ENCODE results near the gene ELL2. TPM values are rescaled to one million over a fixed set of nuclear protein-coding genes. Genes with fewer than 3 reads are reported as not detected.

Gene ELL2
- total RNA-seq, 2 donors from 2014 or later: 39.1 to 77.7 TPM

GRCh38 chr5:95959888-95960666 is 1.6 kb downstream of the ELL2 start:
- ATAC-seq: peak in 1 of 2 donors; percentile 2

GRCh38 chr5:95959051-95959887 is 2.4 kb downstream of the ELL2 start:
- intact Hi-C loops (cut with DNase I): loop anchor here (5.0 to 10.0 kb wide), 2 partner anchors 54 to 97 kb away; no protein-coding TSS in a partner anchor
- ATAC-seq (no peak), DNase-seq (no peak)

More at GRCh38 chr5:95959888-95960666, 1.6 kb downstream of the ELL2 start:
- intact Hi-C loops (cut with DNase I): loop anchor here (5.0 to 10.0 kb wide), 3 partner anchors 55 to 375 kb away; no protein-coding TSS in a partner anchor
- peak; percentile 23 for DNase-seq

- no peak for ATAC-seq
- DNase-seq: no peak
- intact Hi-C loops (cut with DNase I): loop anchor here (5.0 to 10.0 kb wide), 2 partner anchors 54 to 96 kb away; no protein-coding TSS in a partner anchor
Measured at GRCh38 chr5:95958310-95959014, 3.2 kb downstream of the ELL2 start.

- ATAC-seq: no peak
- DNase-seq: no peak
- intact Hi-C loops (cut with DNase I): loop anchor here (2.0 to 10.0 kb wide), 3 partner anchors 53 to 379 kb away; no protein-coding TSS in a partner anchor
Measured at GRCh38 chr5:95957561-95958203, 4.0 kb downstream of the ELL2 start.

GRCh38 chr5:95956900-95957293 is 4.8 kb downstream of the ELL2 start:
- no peak for ATAC-seq
- intact Hi-C loops (cut with DNase I): loop anchor here (2.0 to 10.0 kb wide), 3 partner anchors 52 to 380 kb away; no protein-coding TSS in a partner anchor
- DNase-seq: no peak

GRCh38 chr5:95956021-95956899 is 5.4 kb downstream of the ELL2 start:
- peak; percentile 20 for DNase-seq
- intact Hi-C loops (cut with DNase I): loop anchor here (2.0 to 10.0 kb wide), 3 partner anchors 51 to 381 kb away; no protein-coding TSS in a partner anchor
- ATAC-seq: no peak

GRCh38 chr5:95954716-95955115 is 6.9 kb downstream of the ELL2 start:
- ATAC-seq (no peak), DNase-seq (no peak)
- intact Hi-C loops (cut with DNase I): loop anchor here (5.0 to 10.0 kb wide), 2 partner anchors 50 to 92 kb away; no protein-coding TSS in a partner anchor

- no peak for DNase-seq
- ATAC-seq: peak in 1 of 2 donors; percentile 10
- intact Hi-C loops (cut with DNase I): loop anchor here in 1 of 2 donors (10.0 kb wide), 1 partner anchor 48 kb away; no protein-coding TSS in a partner anchor
Measured at GRCh38 chr5:95953021-95953702, 8.5 kb downstream of the ELL2 start.

- intact Hi-C loops (cut with DNase I): loop anchor here in 1 of 2 donors (10.0 kb wide), 1 partner anchor 47 kb away; no protein-coding TSS in a partner anchor
- ATAC-seq: no peak
- no peak for DNase-seq
Measured at GRCh38 chr5:95951916-95952315, 9.7 kb downstream of the ELL2 start.

GRCh38 chr5:95949810-95950209 is 11.8 kb downstream of the ELL2 start:
- intact Hi-C loops (cut with DNase I): loop anchor here in 1 of 2 donors (10.0 kb wide), 1 partner anchor 45 kb away; no protein-coding TSS in a partner anchor
- no peak for DNase-seq
- no peak for ATAC-seq

- intact Hi-C loops (cut with DNase I): no loop called here
- DNase-seq (no peak), ATAC-seq (no peak)
Measured at GRCh38 chr5:95948631-95949030, 13.0 kb downstream of the ELL2 start.

GRCh38 chr5:95946451-95946850 is 15.2 kb downstream of the ELL2 start:
- DNase-seq (no peak), ATAC-seq (no peak)
- intact Hi-C loops (cut with DNase I): no loop called here

- no peak for ATAC-seq
- no peak for DNase-seq
- intact Hi-C loops (cut with DNase I): no loop called here
Measured at GRCh38 chr5:95942968-95943367, 18.7 kb downstream of the ELL2 start.

- intact Hi-C loops (cut with DNase I): no loop called here
- DNase-seq (no peak), ATAC-seq (no peak)
Measured at GRCh38 chr5:95942414-95942813, 19.2 kb downstream of the ELL2 start.

GRCh38 chr5:95941756-95942155 is 19.9 kb downstream of the ELL2 start:
- ATAC-seq (no peak), DNase-seq (no peak)
- intact Hi-C loops (cut with DNase I): no loop called here

- ATAC-seq (no peak), DNase-seq (no peak)
- intact Hi-C loops (cut with DNase I): no loop called here
Measured at GRCh38 chr5:95940758-95941682, 20.6 kb downstream of the ELL2 start.

Data from left cardiac atrium (tissue), 4 donors.